CD4-positive, alpha-beta T cell treated with Interleukin-21 for 1 hour (primary cell): Measurements from ENCODE around the gene RER1.

Experiments
- DNase-seq: peaks from one replicate; pipeline ENCODE4 v3.0.0-alpha.2; 2020

The RER1 gene

GRCh38 chr1:2392686-2393085 is 1.0 kb downstream of the RER1 start:
- no peak for DNase-seq

GRCh38 chr1:2393471-2393877 is 1.8 kb downstream of the RER1 start:
- no peak for DNase-seq

- DNase-seq, result no peak
These were observed 2.6 kb downstream of the RER1 start for GRCh38 chr1:2394220-2394619.

- DNase-seq, result no peak
These were observed 3.1 kb downstream of the RER1 start for GRCh38 chr1:2394761-2395160.

GRCh38 chr1:2395245-2395644 is 3.6 kb downstream of the RER1 start:
- no peak for DNase-seq

- DNase-seq, result no peak
These were observed 4.4 kb downstream of the RER1 start for GRCh38 chr1:2396059-2396458.

- DNase-seq, result no peak
These were observed 4.8 kb downstream of the RER1 start for GRCh38 chr1:2396476-2396875.

- no peak for DNase-seq
These were observed 5.5 kb downstream of the RER1 start for GRCh38 chr1:2397007-2397679.

GRCh38 chr1:2398871-2399270 is 7.2 kb downstream of the RER1 start:
- no peak for DNase-seq

GRCh38 chr1:2399890-2400575 is 8.4 kb downstream of the RER1 start:
- DNase-seq, result no peak

GRCh38 chr1:2400576-2400909 is 8.9 kb downstream of the RER1 start:
- DNase-seq, result no peak

GRCh38 chr1:2400950-2401649 is 9.5 kb downstream of the RER1 start:
- DNase-seq, result no peak

GRCh38 chr1:2402420-2402819 is 10.8 kb downstream of the RER1 start:
- no peak for DNase-seq

- DNase-seq, result no peak
These were observed 11.6 kb downstream of the RER1 start for GRCh38 chr1:2403273-2403672.

GRCh38 chr1:2404142-2404889 is 12.7 kb downstream of the RER1 start:
- DNase-seq, result no peak

- no peak for DNase-seq
These were observed 13.4 kb downstream of the RER1 start for GRCh38 chr1:2404890-2405511.

- no peak for DNase-seq
These were observed 14.1 kb downstream of the RER1 start for GRCh38 chr1:2405588-2406295.

- DNase-seq, result no peak
These were observed 14.9 kb downstream of the RER1 start for GRCh38 chr1:2406451-2407041.

GRCh38 chr1:2407166-2407990 is 15.7 kb downstream of the RER1 start:
- no peak for DNase-seq

- DNase-seq, result no peak
These were observed 16.3 kb downstream of the RER1 start for GRCh38 chr1:2407991-2408275.

- no peak for DNase-seq
These were observed 16.8 kb downstream of the RER1 start for GRCh38 chr1:2408456-2408855.
